Thyroid gland (tissue), 4 donors: ENCODE data around the gene ROPN1L.

Experiments used
- POLR2A ChIP-seq, 2 donors: fragments of 450-650 bp; IDR thresholded peaks; one replicate each; pipeline ENCODE4 v1.6.1; 2017; ENCODE audit warnings: antibody characterized with exemption in 2 of 2, mild to moderate bottlenecking in 2 of 2, moderate library complexity in 1 of 2
- TF ChIP-seq, protein P1 (sequence below), 6 experiments: fragments of 200-600 bp in 3 of 6; fragments of 450-650 bp in 3 of 6; sonication (generic) in 3 of 6; IDR thresholded peaks; one replicate each; pipeline ENCODE4 v1.5.1; 2016 to 2019; ENCODE audit warnings: antibody characterized with exemption in 6 of 6, mild to moderate bottlenecking in 2 of 6, inconsistent platforms in 1 of 6, moderate library complexity in 1 of 6

DNA sequence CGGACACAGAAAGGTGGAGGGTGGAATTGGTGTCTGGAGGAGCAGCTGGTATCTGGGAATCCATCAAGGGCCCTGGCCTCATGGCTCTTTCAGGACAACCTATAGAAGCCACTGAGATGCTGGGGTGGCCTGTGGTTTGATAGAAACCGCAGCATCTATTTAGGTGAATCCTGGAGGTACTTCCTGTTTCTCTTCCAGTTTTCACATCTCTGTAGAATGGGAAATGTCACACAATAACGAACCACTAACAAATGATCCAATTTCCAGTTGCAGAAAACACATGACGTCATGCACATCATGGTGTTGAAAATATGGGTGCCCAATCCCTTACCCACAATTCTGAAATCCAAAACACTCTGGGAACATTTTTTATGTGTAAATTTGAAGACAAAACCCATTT lies 52.2 kb downstream of the ROPN1L start:
- TF ChIP-seq POLR2A (IDR thresholded peaks at IDR 0.05) = no peak
- TF ChIP-seq, protein P1, sequence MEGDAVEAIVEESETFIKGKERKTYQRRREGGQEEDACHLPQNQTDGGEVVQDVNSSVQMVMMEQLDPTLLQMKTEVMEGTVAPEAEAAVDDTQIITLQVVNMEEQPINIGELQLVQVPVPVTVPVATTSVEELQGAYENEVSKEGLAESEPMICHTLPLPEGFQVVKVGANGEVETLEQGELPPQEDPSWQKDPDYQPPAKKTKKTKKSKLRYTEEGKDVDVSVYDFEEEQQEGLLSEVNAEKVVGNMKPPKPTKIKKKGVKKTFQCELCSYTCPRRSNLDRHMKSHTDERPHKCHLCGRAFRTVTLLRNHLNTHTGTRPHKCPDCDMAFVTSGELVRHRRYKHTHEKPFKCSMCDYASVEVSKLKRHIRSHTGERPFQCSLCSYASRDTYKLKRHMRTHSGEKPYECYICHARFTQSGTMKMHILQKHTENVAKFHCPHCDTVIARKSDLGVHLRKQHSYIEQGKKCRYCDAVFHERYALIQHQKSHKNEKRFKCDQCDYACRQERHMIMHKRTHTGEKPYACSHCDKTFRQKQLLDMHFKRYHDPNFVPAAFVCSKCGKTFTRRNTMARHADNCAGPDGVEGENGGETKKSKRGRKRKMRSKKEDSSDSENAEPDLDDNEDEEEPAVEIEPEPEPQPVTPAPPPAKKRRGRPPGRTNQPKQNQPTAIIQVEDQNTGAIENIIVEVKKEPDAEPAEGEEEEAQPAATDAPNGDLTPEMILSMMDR (IDR thresholded peaks at IDR 0.05) = no peak
